H1 (cell line): ENCODE measurements around the gene PDE4B. TPM values are rescaled to one million over a fixed set of nuclear protein-coding genes. Genes with fewer than 3 reads are reported as not detected.

Source experiments
- CTCF ChIA-PET: fragments of 300-600 bp; sonication (Branson Sonifier 250); formaldehyde crosslinking; loops from one replicate; lab custom pipeline; 2021; ENCODE audit not compliant: partially characterized antibody; lab: Charles Lee
- POLR2A ChIA-PET: fragments of 300-600 bp; sonication (Branson Sonifier 250); formaldehyde crosslinking; loops from one replicate; lab custom pipeline; 2021; ENCODE audit warnings: inconsistent platforms; ENCODE audit not compliant: partially characterized antibody; lab: Charles Lee
- DNase-seq, 2 experiments: peaks; one replicate each; pipeline versions ENCODE4 v3.0.0 to v3.0.0-alpha.2; 2010 to 2022; ENCODE audit warnings: low spot score in 2 of 2, low read depth in 1 of 2, mixed read lengths in 1 of 2
- FAIRE-seq: peaks from 2 replicates; lab custom pipeline; 2011; peaks lifted over from hg19 to GRCh38; lab: Jason Lieb, UNC
- H2AFZ ChIP-seq: 2 replicates; pipeline ENCODE4 v1.8.1; 2012; ENCODE audit warnings: low read length, inconsistent platforms
- H2AK5ac ChIP-seq: 2 replicates; pipeline ENCODE4 v1.6.1; 2013; ENCODE audit warnings: low read depth, low read length
- H2BK120ac ChIP-seq: replicated peaks from 2 replicates; pipeline ENCODE3; 2013; ENCODE audit warnings: low read depth, low read length, inconsistent platforms
- H2BK12ac ChIP-seq: 2 replicates; pipeline ENCODE4 v1.6.1; 2013; ENCODE audit warnings: low read depth, low read length
- H2BK15ac ChIP-seq: 2 replicates; pipeline ENCODE4 v1.6.1; 2013; ENCODE audit warnings: low read length
- H2BK20ac ChIP-seq: 2 replicates; pipeline ENCODE4 v1.6.1; 2013; ENCODE audit warnings: low read length
- H2BK5ac ChIP-seq: 2 replicates; pipeline ENCODE4 v1.6.1; 2013; ENCODE audit warnings: low read depth, low read length
- H3K14ac ChIP-seq: 2 replicates; pipeline ENCODE4 v1.6.1; 2013; ENCODE audit warnings: inconsistent platforms; ENCODE audit not compliant: insufficient read length
- H3K18ac ChIP-seq: 2 replicates; pipeline ENCODE4 v1.6.1; 2013; ENCODE audit warnings: low read length; ENCODE audit errors: extremely low read depth
- H3K23ac ChIP-seq: 2 replicates; pipeline ENCODE4 v1.6.1; 2013; ENCODE audit warnings: inconsistent platforms; ENCODE audit not compliant: insufficient read length
- H3K23me2 ChIP-seq: 2 replicates; pipeline ENCODE4 v1.6.1; 2013; ENCODE audit warnings: low read depth, low read length
- H3K27ac ChIP-seq: 2 replicates; pipeline ENCODE4 v1.6.1; 2011; ENCODE audit warnings: low read depth, low read length, inconsistent platforms
- H3K27me3 ChIP-seq, 4 experiments: replicated peaks in 1 of 4; 1 replicate in 1 of 4; 2 replicates in 3 of 4; pipeline versions ENCODE4 v1.6.1 to v1.8.1; 2011 to 2013; ENCODE audit warnings: low read length in 3 of 4, mild to moderate bottlenecking in 3 of 4, inconsistent platforms in 2 of 4, mixed read lengths in 2 of 4, moderate library complexity in 1 of 4; ENCODE audit not compliant: control insufficient read depth in 3 of 4, insufficient read depth in 3 of 4; ENCODE audit errors: extremely low read depth in 1 of 4
- H3K36me3 ChIP-seq, 4 experiments: 2 replicates each; pipeline versions ENCODE4 v1.6.1 to v1.8.1; 2011 to 2013; ENCODE audit warnings: mild to moderate bottlenecking in 4 of 4, low read length in 3 of 4, moderate library complexity in 2 of 4, control low read depth in 1 of 4, inconsistent platforms in 1 of 4; ENCODE audit not compliant: insufficient read depth in 4 of 4, control insufficient read depth in 2 of 4
- H3K4ac ChIP-seq: replicated peaks from 2 replicates; pipeline ENCODE3; 2013; ENCODE audit warnings: low read length, low read depth, mixed read lengths, inconsistent platforms; ENCODE audit not compliant: insufficient read length
- H3K4me1 ChIP-seq, 4 experiments: replicated peaks in 1 of 4; 1 replicate in 1 of 4; 2 replicates in 3 of 4; pipeline versions ENCODE4 v1.6.1 to v1.8.1; 2011 to 2013; ENCODE audit warnings: low read length in 3 of 4, inconsistent platforms in 2 of 4, mixed read lengths in 1 of 4; ENCODE audit not compliant: insufficient read depth in 4 of 4, control insufficient read depth in 3 of 4
- H3K4me2 ChIP-seq, 2 experiments: 2 replicates each; pipeline versions ENCODE4 v1.6.1 to v1.8.1; 2011 to 2013; ENCODE audit warnings: low read depth in 2 of 2, low read length in 2 of 2, control low read depth in 1 of 2, inconsistent platforms in 1 of 2, mild to moderate bottlenecking in 1 of 2; ENCODE audit not compliant: insufficient read depth in 1 of 2
- H3K4me3 ChIP-seq, 4 experiments: fragments of 200-600, 300-600 bp in 1 of 4; sonication (generic), shearing (Covaris generic), sonication (Bioruptor Twin) in 1 of 4; 2 replicates each; pipeline versions ENCODE4 v1.5.1 to v1.8.1; 2011 to 2016; ENCODE audit warnings: low read length in 4 of 4, low read depth in 3 of 4, control low read depth in 2 of 4, inconsistent platforms in 2 of 4, mild to moderate bottlenecking in 2 of 4, mixed read lengths in 1 of 4, moderate library complexity in 1 of 4; ENCODE audit not compliant: insufficient read depth in 2 of 4; ENCODE audit errors: extremely low read depth in 1 of 4
- H3K56ac ChIP-seq: replicated peaks from 2 replicates; pipeline ENCODE3; 2013; ENCODE audit warnings: low read depth, mild to moderate bottlenecking, mixed read lengths, low read length, inconsistent platforms; ENCODE audit not compliant: insufficient read length
- H3K79me1 ChIP-seq: 2 replicates; pipeline ENCODE4 v1.6.1; 2013; ENCODE audit warnings: low read depth, low read length, control low read depth
- H3K79me2 ChIP-seq, 2 experiments: 2 replicates each; pipeline versions ENCODE4 v1.6.1 to v1.8.1; 2012 to 2013; ENCODE audit warnings: low read length in 2 of 2, mild to moderate bottlenecking in 2 of 2, inconsistent platforms in 1 of 2; ENCODE audit not compliant: insufficient read depth in 2 of 2, control insufficient read depth in 1 of 2
- H3K9ac ChIP-seq, 4 experiments: replicated peaks in 1 of 4; 1 replicate in 1 of 4; 2 replicates in 3 of 4; pipeline versions ENCODE4 v1.6.1 to v1.8.1; 2011 to 2013; ENCODE audit warnings: low read depth in 3 of 4, low read length in 3 of 4, control low read depth in 2 of 4, mild to moderate bottlenecking in 2 of 4, moderate library complexity in 2 of 4, inconsistent platforms in 1 of 4; ENCODE audit errors: extremely low read depth in 1 of 4
- H3K9me3 ChIP-seq, 2 experiments: 2 replicates each; pipeline versions ENCODE4 v1.6.1 to v1.8.1; 2012 to 2013; ENCODE audit warnings: mild to moderate bottlenecking in 2 of 2, moderate library complexity in 2 of 2, control low read depth in 1 of 2, inconsistent platforms in 1 of 2, low read depth in 1 of 2, low read length in 1 of 2, mixed read lengths in 1 of 2; ENCODE audit not compliant: insufficient read depth in 2 of 2
- H4K20me1 ChIP-seq, 2 experiments: replicated peaks in 1 of 2; 2 replicates each; pipeline versions ENCODE3 to v1.8.1; 2011 to 2013; ENCODE audit warnings: inconsistent platforms in 2 of 2, low read length in 2 of 2, mild to moderate bottlenecking in 1 of 2; ENCODE audit not compliant: insufficient read depth in 2 of 2, control insufficient read depth in 1 of 2
- H4K5ac ChIP-seq: 2 replicates; pipeline ENCODE4 v1.6.1; 2013; ENCODE audit warnings: low read length, low read depth, mixed read lengths, inconsistent platforms; ENCODE audit not compliant: insufficient read length
- H4K8ac ChIP-seq: 2 replicates; pipeline ENCODE4 v1.8.0; 2013; ENCODE audit warnings: mild to moderate bottlenecking, moderate library complexity, low read length, inconsistent platforms; ENCODE audit not compliant: insufficient read depth; ENCODE audit errors: extremely low read depth
- H4K91ac ChIP-seq: replicated peaks from 2 replicates; pipeline ENCODE3; 2013; ENCODE audit warnings: low read length, mixed read lengths, inconsistent platforms; ENCODE audit not compliant: insufficient read length
- BACH1 ChIP-seq: IDR thresholded peaks from 2 replicates; pipeline ENCODE4 v1.6.1; 2012; ENCODE audit warnings: low read length, improper control_type of control experiment
- BCL11A ChIP-seq, 2 experiments: IDR thresholded peaks; one replicate each; pipeline ENCODE4 v1.6.1; 2011; ENCODE audit warnings: low read depth in 2 of 2, low read length in 2 of 2, mild to moderate bottlenecking in 2 of 2
- CREB1 ChIP-seq: IDR thresholded peaks from 2 replicates; pipeline ENCODE4 v1.6.1; 2012; ENCODE audit warnings: inconsistent platforms
- EP300 ChIP-seq, 2 experiments: IDR thresholded peaks; 1 replicate in 1 of 2; 2 replicates in 1 of 2; pipeline ENCODE4 v1.6.1; 2011 to 2012; ENCODE audit warnings: low read depth in 2 of 2, low read length in 2 of 2, mild to moderate bottlenecking in 2 of 2, borderline replicate concordance in 1 of 2, inconsistent platforms in 1 of 2, moderate library complexity in 1 of 2
- HDAC2 ChIP-seq, 2 experiments: fragments of 300-600 bp in 1 of 2; sonication (generic) in 1 of 2; IDR thresholded peaks; 2 replicates each; pipeline ENCODE4 v1.6.1; 2011 to 2012; ENCODE audit warnings: low read depth in 2 of 2, low read length in 2 of 2, mild to moderate bottlenecking in 2 of 2, moderate library complexity in 2 of 2, borderline replicate concordance in 1 of 2, inconsistent platforms in 1 of 2
- KDM1A ChIP-seq: fragments of 200-600, 300-600 bp; sonication (generic); IDR thresholded peaks from 2 replicates; pipeline ENCODE4 v1.7.1; 2016; ENCODE audit warnings: mild to moderate bottlenecking, low read length, borderline replicate concordance
- NANOG ChIP-seq: IDR thresholded peaks from 2 replicates; pipeline ENCODE4 v1.6.1; 2011; ENCODE audit warnings: low read length, low read depth, mild to moderate bottlenecking, inconsistent platforms; ENCODE audit not compliant: insufficient read depth, poor library complexity, severe bottlenecking
- PHF8 ChIP-seq: fragments of 200-600 bp; sonication (generic); conservative IDR thresholded peaks from 2 replicates; pipeline ENCODE4 v1.7.1; 2012; ENCODE audit warnings: low read depth, mild to moderate bottlenecking, inconsistent platforms, low read length, moderate library complexity
- POLR2AphosphoS5 ChIP-seq: IDR thresholded peaks from 2 replicates; pipeline ENCODE4 v1.6.1; 2011; ENCODE audit warnings: low read depth, low read length
- RBBP5 ChIP-seq: IDR thresholded peaks from 2 replicates; pipeline ENCODE4 v1.7.1; 2012; ENCODE audit warnings: low read depth, mild to moderate bottlenecking, inconsistent platforms, low read length, moderate library complexity, borderline replicate concordance
- TBP ChIP-seq: IDR thresholded peaks from 2 replicates; pipeline ENCODE4 v1.6.1; 2011; ENCODE audit warnings: low read depth, low read length, improper control_type of control experiment
- WGBS, 2 experiments: shearing (Covaris generic) in 1 of 2; methylation state at CpG; one replicate each; pipeline versions ENCODE4 v1.1.6 to v1.1.7; 2013 to 2015; ENCODE audit warnings: low lambda C conversion rate in 2 of 2, mixed read lengths in 2 of 2, inconsistent platforms in 1 of 2, low coverage in 1 of 2, missing lambda C conversion rate in 1 of 2; ENCODE audit not compliant: insufficient replicate concordance in 2 of 2, insufficient coverage in 1 of 2, insufficient read length in 1 of 2; ENCODE audit errors: extremely low coverage in 1 of 2, missing lambda C conversion rate in 1 of 2; 5-methylcytosine and 5-hydroxymethylcytosine counted together
- polyA plus RNA-seq, 7 experiments: library from polyadenylated mRNA; depleted of rRNA in 3 of 7; stranded (reverse) in 5 of 7; unstranded in 2 of 7; fragments of >200 nt in 5 of 7; fragments of 200-250 nt in 2 of 7; gene quantifications; 1 replicate in 5 of 7; 2 replicates in 1 of 7; 4 replicates in 1 of 7; pipeline versions ENCODE4 v1.2.1 to v1.2.3, GENCODE V29; 2011 to 2013; ENCODE audit warnings: missing spikeins in 2 of 7, mixed read lengths in 2 of 7
- total RNA-seq: library from RNA; stranded (reverse); fragmentation: NEBNext Ultra II Directional; extraction: Animal tissue kit (Norgen Biotek cat#: 25700); gene quantifications from 2 replicates; pipeline ENCODE4 v1.2.1, GENCODE V29; 2021
- TF ChIP-seq, protein P1 (sequence below): IDR thresholded peaks from 2 replicates; pipeline ENCODE4 v1.6.1; 2012; ENCODE audit warnings: low read length, inconsistent platforms

Gene PDE4B
- total and polyA plus RNA-seq, 2 of the 8 experiments (the other 6 are each of a cell fraction or from before 2014, with no cell fraction given): 5.0 to 15.1 TPM

GRCh38 chr1:65836686-65837085, 44.0 kb downstream of the PDE4B start:
- no peak overlapping the region for H2BK5ac ChIP-seq
- no peak overlapping the region for H2BK120ac ChIP-seq
- H4K91ac ChIP-seq: no peak overlapping the region
- no peak overlapping the region for H2BK15ac ChIP-seq
- H3K36me3 ChIP-seq: no peaks in the 10 kb centered on the region
- 87% methylated on average over 3 of the region's 3 CpGs; no CpG with 5 or more reads in 1 of the 2 experiments for WGBS, 2 experiments
- CTCF ChIA-PET: interaction anchor here (1.5 kb wide), 1 partner anchor 15 kb away, joined by 3 read pairs; no protein-coding TSS in a partner anchor
- H3K4me3 ChIP-seq: no peak overlapping the region
- no peak overlapping the region for H3K56ac ChIP-seq
- H3K79me1 ChIP-seq: no peaks in the 10 kb centered on the region
- no peaks in the 10 kb centered on the region for H3K9me3 ChIP-seq
- no peak overlapping the region for H3K4me2 ChIP-seq
- no peak overlapping the region for H3K9ac ChIP-seq
- DNase-seq (no peak), FAIRE-seq (no peak)
- TF ChIP-seq BCL11A (IDR thresholded peaks at IDR 0.05; ENCODE audit: low read depth in 2 of 2, low read length in 2 of 2): no peak
- TF ChIP-seq CREB1: no peak
- no peak for TF ChIP-seq HDAC2 (IDR thresholded peaks at IDR 0.05; ENCODE audit: borderline replicate concordance in 1 of 2, low read depth in 2 of 2, low read length in 2 of 2)
- TF ChIP-seq BACH1: no peak
- no peak for TF ChIP-seq POLR2AphosphoS5
- TF ChIP-seq PHF8: no peak
- TF ChIP-seq, protein P1, sequence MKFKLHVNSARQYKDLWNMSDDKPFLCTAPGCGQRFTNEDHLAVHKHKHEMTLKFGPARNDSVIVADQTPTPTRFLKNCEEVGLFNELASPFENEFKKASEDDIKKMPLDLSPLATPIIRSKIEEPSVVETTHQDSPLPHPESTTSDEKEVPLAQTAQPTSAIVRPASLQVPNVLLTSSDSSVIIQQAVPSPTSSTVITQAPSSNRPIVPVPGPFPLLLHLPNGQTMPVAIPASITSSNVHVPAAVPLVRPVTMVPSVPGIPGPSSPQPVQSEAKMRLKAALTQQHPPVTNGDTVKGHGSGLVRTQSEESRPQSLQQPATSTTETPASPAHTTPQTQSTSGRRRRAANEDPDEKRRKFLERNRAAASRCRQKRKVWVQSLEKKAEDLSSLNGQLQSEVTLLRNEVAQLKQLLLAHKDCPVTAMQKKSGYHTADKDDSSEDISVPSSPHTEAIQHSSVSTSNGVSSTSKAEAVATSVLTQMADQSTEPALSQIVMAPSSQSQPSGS: no peak
- TF ChIP-seq RBBP5: no peak
- no peak for TF ChIP-seq NANOG
- no peak for TF ChIP-seq TBP
- no peak for TF ChIP-seq EP300 (IDR thresholded peaks at IDR 0.05; ENCODE audit: borderline replicate concordance in 1 of 2, low read depth in 2 of 2, low read length in 2 of 2)
- no peak for TF ChIP-seq KDM1A
- no peak overlapping the region for H3K23ac ChIP-seq
- H4K5ac ChIP-seq: no peak overlapping the region
- H3K4me1 ChIP-seq: no peaks in the 10 kb centered on the region
- H3K27ac ChIP-seq: no peak overlapping the region
- H3K14ac ChIP-seq: no peak overlapping the region
- POLR2A ChIA-PET: no interaction called here
- H4K20me1 ChIP-seq: no peaks in the 10 kb centered on the region
- no peak overlapping the region for H2AFZ ChIP-seq
- H4K8ac ChIP-seq: no peak overlapping the region
- H3K79me2 ChIP-seq: no peaks in the 10 kb centered on the region
- no peak overlapping the region for H2AK5ac ChIP-seq
- H2BK20ac ChIP-seq: no peak overlapping the region
- no peaks in the 10 kb centered on the region for H3K23me2 ChIP-seq
- no peak overlapping the region for H2BK12ac ChIP-seq
- no peaks in the 10 kb centered on the region for H3K27me3 ChIP-seq
- no peak overlapping the region for H3K4ac ChIP-seq
- H3K18ac ChIP-seq: no peak overlapping the region
